ENCODE data around the gene POLE3.
"Not testable (repeated sequence)": the region's sequence is repeated elsewhere in the genome, so short reads cannot be mapped to it uniquely, and the experiment has no call there.

POLE3 gene

GRCh38 chr9:113403646-113404045 is 6.8 kb downstream of the POLE3 start:
- no peak for DNase-seq (ENCODE audit: low spot score)

- peak; percentile 99 for DNase-seq (ENCODE audit: low spot score)
Observed at GRCh38 chr9:113401027-113401792, 9.3 kb downstream of the POLE3 start, which contains the start of gene ALAD. Gene ALAD, minus strand, starts transcription at chr9:113401284. Its CDS starts 7,725 bp downstream, at chr9:113393559.

GRCh38 chr9:113399646-113400200 is 10.8 kb downstream of the POLE3 start:
- DNase-seq (ENCODE audit: low spot score), result no peak

GRCh38 chr9:113398796-113399195 is 11.7 kb downstream of the POLE3 start:
- no peak for DNase-seq (ENCODE audit: low spot score)

GRCh38 chr9:113397203-113397631 is 13.3 kb downstream of the POLE3 start:
- DNase-seq (ENCODE audit: low spot score), result no peak

GRCh38 chr9:113395000-113395861 is 15.2 kb downstream of the POLE3 start:
- DNase-seq (ENCODE audit: low spot score), result no peak

GRCh38 chr9:113393281-113393680 is 17.2 kb downstream of the POLE3 start:
- DNase-seq (ENCODE audit: low spot score), result peak; percentile 53

- DNase-seq (ENCODE audit: low spot score), result no peak
Observed at GRCh38 chr9:113391917-113392316, 18.6 kb downstream of the POLE3 start.

- DNase-seq (ENCODE audit: low spot score), result no peak
Observed at GRCh38 chr9:113390192-113390960, 20.1 kb downstream of the POLE3 start.

GRCh38 chr9:113389451-113389850 is 21.0 kb downstream of the POLE3 start:
- DNase-seq (ENCODE audit: low spot score), result no peak

- no peak for DNase-seq (ENCODE audit: low spot score)
Observed at GRCh38 chr9:113388833-113389232, 21.6 kb downstream of the POLE3 start.

- DNase-seq (ENCODE audit: low spot score), result no peak
Observed at GRCh38 chr9:113387560-113388230, 22.8 kb downstream of the POLE3 start.

GRCh38 chr9:113386571-113387393 is 23.7 kb downstream of the POLE3 start:
- DNase-seq (ENCODE audit: low spot score), result no peak

- no peak for DNase-seq (ENCODE audit: low spot score)
Observed at GRCh38 chr9:113381909-113382411, 28.5 kb downstream of the POLE3 start.

GRCh38 chr9:113381441-113381840 is 29.0 kb downstream of the POLE3 start:
- DNase-seq (ENCODE audit: low spot score), result not testable (repeated sequence)

- no peak for DNase-seq (ENCODE audit: low spot score)
Observed at GRCh38 chr9:113380869-113381378, 29.6 kb downstream of the POLE3 start.

- not testable (repeated sequence) for DNase-seq (ENCODE audit: low spot score)
Observed at GRCh38 chr9:113379829-113380210, 30.7 kb downstream of the POLE3 start.

GRCh38 chr9:113379094-113379828 is 31.2 kb downstream of the POLE3 start:
- DNase-seq (ENCODE audit: low spot score), result not testable (repeated sequence)

Measured in Ammon's horn (tissue), 1 donor.